Measurements from ENCODE around the gene CAMTA1.

The CAMTA1 gene

GRCh38 chr1:7611421-7612010 is 826.3 kb downstream of the CAMTA1 start:
- no peaks in the 10 kb centered on the region for H3K27me3 ChIP-seq (ENCODE audit: low read length)
- no peak overlapping the region for H3K27ac ChIP-seq (ENCODE audit: low read depth, low read length)
- H3K9me2 ChIP-seq (replicated peaks; ENCODE audit: insufficient read depth, low read length) = no peaks in the 10 kb centered on the region
- H3F3A ChIP-seq (ENCODE audit: insufficient read depth) = no peaks in the 10 kb centered on the region
- H2AFZ ChIP-seq (ENCODE audit: low read depth, low read length, severe bottlenecking) = no peak overlapping the region
- H3K9ac ChIP-seq (ENCODE audit: low read length) = no peak overlapping the region
- no peaks in the 10 kb centered on the region for H4K20me1 ChIP-seq (ENCODE audit: low read depth, low read length)
- TF ChIP-seq, protein P1, sequence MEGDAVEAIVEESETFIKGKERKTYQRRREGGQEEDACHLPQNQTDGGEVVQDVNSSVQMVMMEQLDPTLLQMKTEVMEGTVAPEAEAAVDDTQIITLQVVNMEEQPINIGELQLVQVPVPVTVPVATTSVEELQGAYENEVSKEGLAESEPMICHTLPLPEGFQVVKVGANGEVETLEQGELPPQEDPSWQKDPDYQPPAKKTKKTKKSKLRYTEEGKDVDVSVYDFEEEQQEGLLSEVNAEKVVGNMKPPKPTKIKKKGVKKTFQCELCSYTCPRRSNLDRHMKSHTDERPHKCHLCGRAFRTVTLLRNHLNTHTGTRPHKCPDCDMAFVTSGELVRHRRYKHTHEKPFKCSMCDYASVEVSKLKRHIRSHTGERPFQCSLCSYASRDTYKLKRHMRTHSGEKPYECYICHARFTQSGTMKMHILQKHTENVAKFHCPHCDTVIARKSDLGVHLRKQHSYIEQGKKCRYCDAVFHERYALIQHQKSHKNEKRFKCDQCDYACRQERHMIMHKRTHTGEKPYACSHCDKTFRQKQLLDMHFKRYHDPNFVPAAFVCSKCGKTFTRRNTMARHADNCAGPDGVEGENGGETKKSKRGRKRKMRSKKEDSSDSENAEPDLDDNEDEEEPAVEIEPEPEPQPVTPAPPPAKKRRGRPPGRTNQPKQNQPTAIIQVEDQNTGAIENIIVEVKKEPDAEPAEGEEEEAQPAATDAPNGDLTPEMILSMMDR (IDR thresholded peaks at IDR 0.05; ENCODE audit: insufficient read depth, low read length, poor library complexity, severe bottlenecking) = no peak
- no peak for TF ChIP-seq EZH2phosphoT487 (conservative IDR thresholded peaks at IDR 0.05; ENCODE audit: low read length)
- H3K4me2 ChIP-seq (ENCODE audit: low read depth, low read length, poor library complexity, severe bottlenecking) = no peak overlapping the region
- no peaks in the 10 kb centered on the region for H3K36me3 ChIP-seq (ENCODE audit: low read length)
- no peak overlapping the region for H3K4me3 ChIP-seq (ENCODE audit: insufficient read depth, low read length, poor library complexity, severe bottlenecking)
- H3K79me2 ChIP-seq (ENCODE audit: insufficient read depth, low read length) = no peaks in the 10 kb centered on the region
- H3K9me3 ChIP-seq (ENCODE audit: insufficient read depth, low read length) = no peaks in the 10 kb centered on the region

DNA sequence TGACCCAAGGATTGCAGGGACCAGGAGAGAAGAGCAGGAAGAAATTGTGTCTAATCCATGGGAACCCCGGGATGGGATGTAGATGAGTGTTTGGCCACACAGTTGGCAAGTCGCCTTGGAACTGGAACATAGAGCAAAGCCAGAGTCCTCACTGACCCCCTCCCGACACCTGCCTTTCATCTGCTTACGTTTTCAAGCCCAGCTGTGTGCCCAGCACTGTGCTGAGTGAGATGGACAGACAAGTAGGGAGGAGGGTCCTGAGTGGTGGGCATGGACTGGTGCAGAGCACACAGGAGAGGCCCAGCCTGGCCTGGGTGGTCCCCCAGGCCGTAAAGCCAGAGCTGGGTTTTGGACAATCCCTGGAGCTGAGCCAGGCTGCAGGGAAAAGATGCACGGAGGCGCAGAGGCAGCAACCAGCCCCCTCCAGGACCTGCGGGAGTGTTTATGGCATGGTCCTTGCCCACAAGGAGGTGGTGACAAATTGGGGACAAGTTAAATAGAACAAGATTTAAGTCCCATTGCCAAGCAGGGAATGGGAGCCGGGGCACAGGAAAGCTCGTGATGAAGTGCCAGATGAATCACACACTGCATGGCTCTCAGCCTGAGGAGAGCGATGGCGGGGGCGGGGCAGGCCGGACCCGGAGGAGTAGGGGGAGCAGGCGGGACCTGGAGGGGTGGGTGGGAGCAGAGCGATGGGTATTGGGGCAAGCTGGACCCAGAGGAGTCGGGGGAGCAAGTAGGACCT is 828.0 kb downstream of the CAMTA1 start:
- Histone ChIP-seq H3K9me3 (ENCODE audit: insufficient read depth, low read length) (no peaks in the 10 kb centered on the region), H3K9ac (ENCODE audit: low read length) (no peak overlapping the region), H4K20me1 (ENCODE audit: low read depth, low read length) (no peaks in the 10 kb centered on the region), H3K9me2 (replicated peaks; ENCODE audit: insufficient read depth, low read length) (no peaks in the 10 kb centered on the region), H3F3A (ENCODE audit: insufficient read depth) (no peaks in the 10 kb centered on the region), H3K79me2 (ENCODE audit: insufficient read depth, low read length) (no peaks in the 10 kb centered on the region), H2AFZ (ENCODE audit: low read depth, low read length, severe bottlenecking) (no peak overlapping the region), H3K27ac (ENCODE audit: low read depth, low read length) (no peak overlapping the region), H3K36me3 (ENCODE audit: low read length) (no peaks in the 10 kb centered on the region), H3K27me3 (ENCODE audit: low read length) (no peaks in the 10 kb centered on the region), H3K4me2 (ENCODE audit: low read depth, low read length, poor library complexity, severe bottlenecking) (no peak overlapping the region), H3K4me3 (ENCODE audit: insufficient read depth, low read length, poor library complexity, severe bottlenecking) (no peak overlapping the region)
- TF ChIP-seq, protein P1 (IDR thresholded peaks at IDR 0.05; ENCODE audit: insufficient read depth, low read length, poor library complexity, severe bottlenecking) = no peak
- no peak for TF ChIP-seq EZH2phosphoT487 (conservative IDR thresholded peaks at IDR 0.05; ENCODE audit: low read length)

- no peaks in the 10 kb centered on the region for H3K27me3 ChIP-seq (ENCODE audit: low read length)
- no peak overlapping the region for H3K9ac ChIP-seq (ENCODE audit: low read length)
- no peak overlapping the region for H3K27ac ChIP-seq (ENCODE audit: low read depth, low read length)
- no peak overlapping the region for H3K4me3 ChIP-seq (ENCODE audit: insufficient read depth, low read length, poor library complexity, severe bottlenecking)
- H3F3A ChIP-seq (ENCODE audit: insufficient read depth) = no peaks in the 10 kb centered on the region
- no peaks in the 10 kb centered on the region for H3K9me3 ChIP-seq (ENCODE audit: insufficient read depth, low read length)
- no peak overlapping the region for H3K4me2 ChIP-seq (ENCODE audit: low read depth, low read length, poor library complexity, severe bottlenecking)
- no peaks in the 10 kb centered on the region for H3K36me3 ChIP-seq (ENCODE audit: low read length)
- no peak for TF ChIP-seq EZH2phosphoT487 (conservative IDR thresholded peaks at IDR 0.05; ENCODE audit: low read length)
- TF ChIP-seq, protein P1 (IDR thresholded peaks at IDR 0.05; ENCODE audit: insufficient read depth, low read length, poor library complexity, severe bottlenecking) = no peak
- no peaks in the 10 kb centered on the region for H3K79me2 ChIP-seq (ENCODE audit: insufficient read depth, low read length)
- no peaks in the 10 kb centered on the region for H4K20me1 ChIP-seq (ENCODE audit: low read depth, low read length)
- no peaks in the 10 kb centered on the region for H3K9me2 ChIP-seq (replicated peaks; ENCODE audit: insufficient read depth, low read length)
- no peak overlapping the region for H2AFZ ChIP-seq (ENCODE audit: low read depth, low read length, severe bottlenecking)
Observed at GRCh38 chr1:7613851-7614205, 828.6 kb downstream of the CAMTA1 start.

Measured in SU-DHL-6 (cell line).